GM23338 (cell line): ENCODE data around the gene STEEP1. TPM values are rescaled to one million over a fixed set of nuclear protein-coding genes. Genes with fewer than 3 reads are reported as not detected.
A peak's percentile ranks its signal among the peaks of the same experiment; 100 is the strongest.

Source experiments
- ATAC-seq: fragments of 200-7000 bp; cut with Tn5 transposase; 3 replicates; pipeline ENCODE4 v1.9.1; 2020
- DNase-seq: peaks from one replicate; pipeline ENCODE4 v3.0.0-alpha.2; 2015; ENCODE audit warnings: low spot score
- H2AFZ ChIP-seq: fragments of 200-600 bp; sonication (generic); 2 replicates; pipeline ENCODE4 v1.8.0; 2016; ENCODE audit warnings: antibody characterized with exemption, mild to moderate bottlenecking, moderate library complexity
- H3F3A ChIP-seq: fragments of 200-600 bp; sonication (generic); replicated peaks from 2 replicates; pipeline ENCODE4 v1.8.0; 2017; ENCODE audit warnings: antibody characterized with exemption, mixed run types, low read depth
- H3K27ac ChIP-seq: fragments of 200-600 bp; sonication (generic); 2 replicates; pipeline ENCODE4 v1.6.1; 2016; ENCODE audit warnings: low read depth
- H3K27me3 ChIP-seq: fragments of 200-600 bp; sonication (generic); 2 replicates; pipeline ENCODE4 v1.8.0; 2016; ENCODE audit warnings: mild to moderate bottlenecking, mixed run types, moderate library complexity; ENCODE audit not compliant: insufficient read depth
- H3K36me3 ChIP-seq: fragments of 200-600 bp; sonication (generic); 2 replicates; pipeline ENCODE4 v1.8.0; 2016; ENCODE audit warnings: mild to moderate bottlenecking; ENCODE audit not compliant: insufficient read depth
- H3K4me1 ChIP-seq: fragments of 200-600 bp; sonication (generic); 2 replicates; pipeline ENCODE4 v1.8.0; 2016; ENCODE audit warnings: mild to moderate bottlenecking, moderate library complexity; ENCODE audit not compliant: insufficient read depth
- H3K4me2 ChIP-seq: fragments of 200-600 bp; sonication (generic); 2 replicates; pipeline ENCODE4 v1.7.1; 2017; ENCODE audit warnings: mixed run types
- H3K4me3 ChIP-seq: fragments of 200-600 bp; sonication (generic); 2 replicates; pipeline ENCODE4 v1.6.1; 2016; ENCODE audit warnings: mixed run types
- H3K79me2 ChIP-seq: fragments of 200-600 bp; sonication (generic); replicated peaks from 2 replicates; pipeline ENCODE4 v1.8.0; 2017; ENCODE audit warnings: mild to moderate bottlenecking; ENCODE audit not compliant: insufficient read depth
- H3K9me2 ChIP-seq: fragments of 200-600 bp; sonication (generic); 2 replicates; pipeline ENCODE4 v1.8.0; 2017; ENCODE audit not compliant: insufficient read depth
- H4K20me1 ChIP-seq: fragments of 200-600 bp; sonication (generic); replicated peaks from 2 replicates; pipeline ENCODE4 v1.8.0; 2017; ENCODE audit warnings: mild to moderate bottlenecking; ENCODE audit not compliant: insufficient read depth
- H3K27ac Mint-ChIP-seq: 2 replicates; pipeline ENCODE4 v1.8.0; 2020; ENCODE audit warnings: inconsistent platforms, mild to moderate bottlenecking, moderate library complexity, mixed read lengths
- H3K27me3 Mint-ChIP-seq: 3 replicates; pipeline ENCODE4 v1.8.0; 2022; ENCODE audit warnings: low read depth, mild to moderate bottlenecking, moderate library complexity, mixed read lengths, inconsistent platforms; ENCODE audit not compliant: insufficient read depth, poor library complexity
- H3K36me3 Mint-ChIP-seq: 3 replicates; pipeline ENCODE4 v1.8.0; 2021; ENCODE audit warnings: low read depth, mild to moderate bottlenecking, inconsistent platforms, moderate library complexity, mixed read lengths
- H3K4me1 Mint-ChIP-seq: 3 replicates; pipeline ENCODE4 v1.8.0; 2020; ENCODE audit warnings: mild to moderate bottlenecking, inconsistent platforms, mixed read lengths
- H3K4me3 Mint-ChIP-seq: 3 replicates; pipeline ENCODE4 v1.8.0; 2021; ENCODE audit warnings: moderate library complexity, mild to moderate bottlenecking, inconsistent platforms, mixed read lengths
- H3K9me3 Mint-ChIP-seq: 3 replicates; pipeline ENCODE4 v1.8.0; 2020; ENCODE audit warnings: moderate library complexity, mild to moderate bottlenecking, inconsistent platforms, mixed read lengths
- CREB1 ChIP-seq: fragments of 250-450 bp; sonication (Bioruptor Pico); IDR thresholded peaks from 2 replicates; pipeline ENCODE4 v1.5.0; 2020; ENCODE audit warnings: low read depth, mild to moderate bottlenecking, moderate library complexity
- EZH2 ChIP-seq: fragments of 200-600 bp; sonication (generic); IDR thresholded peaks from one replicate; pipeline ENCODE4 v1.8.0; 2017; ENCODE audit warnings: antibody characterized with exemption, mild to moderate bottlenecking, low read depth; ENCODE audit not compliant: unreplicated experiment
- EZH2phosphoT487 ChIP-seq: fragments of 200-600 bp; sonication (generic); IDR thresholded peaks from one replicate; pipeline ENCODE4 v1.8.1; 2018; ENCODE audit warnings: antibody characterized with exemption; ENCODE audit not compliant: unreplicated experiment
- JUNB ChIP-seq: IDR thresholded peaks from one replicate; pipeline ENCODE4 v1.6.1; 2016; ENCODE audit warnings: antibody characterized with exemption; ENCODE audit not compliant: unreplicated experiment
- NANOG ChIP-seq: IDR thresholded peaks from 2 replicates; pipeline ENCODE4 v1.6.1; 2016; ENCODE audit warnings: antibody characterized with exemption, borderline replicate concordance
- POLR2AphosphoS5 ChIP-seq: IDR thresholded peaks from 2 replicates; pipeline ENCODE4 v1.6.1; 2016; ENCODE audit warnings: antibody characterized with exemption, low read depth
- STAT1 ChIP-seq: IDR thresholded peaks from one replicate; pipeline ENCODE4 v1.6.1; 2016; ENCODE audit warnings: antibody characterized with exemption; ENCODE audit not compliant: unreplicated experiment
- ZNF114 ChIP-seq: fragments of 250-450 bp; sonication (Bioruptor Pico); IDR thresholded peaks from 2 replicates; pipeline ENCODE4 v1.5.0; 2020; ENCODE audit warnings: mild to moderate bottlenecking, moderate library complexity
- ZNF331 ChIP-seq: fragments of 250-450 bp; sonication (Bioruptor Pico); IDR thresholded peaks from 2 replicates; pipeline ENCODE4 v1.5.0; 2020; ENCODE audit warnings: low read depth, mild to moderate bottlenecking, moderate library complexity
- polyA plus RNA-seq: library from polyadenylated mRNA; unstranded; fragments of >200 nt; fragmentation: Nextera tagmentation; extraction: Ambion mirVana; gene quantifications from 2 replicates; pipeline ENCODE4 v1.2.1, GENCODE V29; 2016
- total RNA-seq: library from RNA; depleted of rRNA; stranded (reverse); fragments of >200 nt; shearing (Covaris generic); gene quantifications from 2 replicates; pipeline ENCODE4 v1.2.3, GENCODE V29; 2014
- TF ChIP-seq, protein P1 (sequence below), 2 experiments: fragments of 200-600 bp in 1 of 2; sonication (generic) in 1 of 2; conservative IDR thresholded peaks; 2 replicates each; pipeline versions ENCODE4 v1.5.1 to v1.6.1; 2016 to 2017; ENCODE audit warnings: antibody characterized with exemption in 2 of 2, low read depth in 2 of 2, mild to moderate bottlenecking in 2 of 2, moderate library complexity in 1 of 2
- TF ChIP-seq, protein P2 (sequence below): IDR thresholded peaks from one replicate; pipeline ENCODE4 v1.6.1; 2018; ENCODE audit warnings: antibody characterized with exemption; ENCODE audit not compliant: unreplicated experiment
- TF ChIP-seq, protein P3 (sequence below): fragments of 250-450 bp; sonication (Bioruptor Pico); IDR thresholded peaks from 2 replicates; pipeline ENCODE4 v1.5.0; 2020; ENCODE audit warnings: mild to moderate bottlenecking, moderate library complexity
- TF ChIP-seq, protein P4 (sequence below): IDR thresholded peaks from 2 replicates; pipeline ENCODE4 v1.6.1; 2016; ENCODE audit warnings: antibody characterized with exemption

STEEP1 gene
- total and polyA plus RNA-seq, 2 experiments from 2014 or later: 16.6 to 42.3 TPM

DNA sequence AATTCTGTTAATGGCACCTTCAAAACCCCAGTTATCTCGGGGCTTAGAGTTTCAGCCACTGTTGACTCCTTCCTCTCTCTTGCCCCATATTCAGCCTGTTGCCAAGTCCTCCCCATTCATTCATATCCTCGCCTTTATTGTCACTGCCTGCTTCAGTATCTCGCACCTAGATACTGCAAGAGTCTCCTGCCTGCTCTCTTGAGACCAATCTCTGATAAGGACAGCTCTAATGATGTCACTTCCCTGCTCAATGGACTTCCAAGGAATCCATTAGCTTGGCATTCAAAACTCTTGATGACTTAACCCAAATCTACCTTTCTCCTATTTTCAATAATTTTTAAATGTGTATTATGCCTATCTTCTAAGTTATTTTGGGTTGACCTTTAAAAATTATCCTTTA, 8.0 kb upstream of the STEEP1 start:
- no peaks in the 10 kb centered on the region for H3K27me3 ChIP-seq
- H3K36me3 ChIP-seq: no peaks in the 10 kb centered on the region; the same call in 1 of the 2 replicates
- TF ChIP-seq ZNF331 (CRISPR knock-in tag) (no peak), EZH2phosphoT487 (no peak), EZH2 (no peak), NANOG (no peak), JUNB (no peak), CREB1 (CRISPR knock-in tag) (no peak), POLR2AphosphoS5 (no peak), ZNF114 (CRISPR knock-in tag) (no peak), STAT1 (no peak)
- TF ChIP-seq, protein P1, sequence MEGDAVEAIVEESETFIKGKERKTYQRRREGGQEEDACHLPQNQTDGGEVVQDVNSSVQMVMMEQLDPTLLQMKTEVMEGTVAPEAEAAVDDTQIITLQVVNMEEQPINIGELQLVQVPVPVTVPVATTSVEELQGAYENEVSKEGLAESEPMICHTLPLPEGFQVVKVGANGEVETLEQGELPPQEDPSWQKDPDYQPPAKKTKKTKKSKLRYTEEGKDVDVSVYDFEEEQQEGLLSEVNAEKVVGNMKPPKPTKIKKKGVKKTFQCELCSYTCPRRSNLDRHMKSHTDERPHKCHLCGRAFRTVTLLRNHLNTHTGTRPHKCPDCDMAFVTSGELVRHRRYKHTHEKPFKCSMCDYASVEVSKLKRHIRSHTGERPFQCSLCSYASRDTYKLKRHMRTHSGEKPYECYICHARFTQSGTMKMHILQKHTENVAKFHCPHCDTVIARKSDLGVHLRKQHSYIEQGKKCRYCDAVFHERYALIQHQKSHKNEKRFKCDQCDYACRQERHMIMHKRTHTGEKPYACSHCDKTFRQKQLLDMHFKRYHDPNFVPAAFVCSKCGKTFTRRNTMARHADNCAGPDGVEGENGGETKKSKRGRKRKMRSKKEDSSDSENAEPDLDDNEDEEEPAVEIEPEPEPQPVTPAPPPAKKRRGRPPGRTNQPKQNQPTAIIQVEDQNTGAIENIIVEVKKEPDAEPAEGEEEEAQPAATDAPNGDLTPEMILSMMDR (conservative IDR thresholded peaks at IDR 0.05; ENCODE audit: low read depth in 2 of 2): no peak
- TF ChIP-seq, protein P2, sequence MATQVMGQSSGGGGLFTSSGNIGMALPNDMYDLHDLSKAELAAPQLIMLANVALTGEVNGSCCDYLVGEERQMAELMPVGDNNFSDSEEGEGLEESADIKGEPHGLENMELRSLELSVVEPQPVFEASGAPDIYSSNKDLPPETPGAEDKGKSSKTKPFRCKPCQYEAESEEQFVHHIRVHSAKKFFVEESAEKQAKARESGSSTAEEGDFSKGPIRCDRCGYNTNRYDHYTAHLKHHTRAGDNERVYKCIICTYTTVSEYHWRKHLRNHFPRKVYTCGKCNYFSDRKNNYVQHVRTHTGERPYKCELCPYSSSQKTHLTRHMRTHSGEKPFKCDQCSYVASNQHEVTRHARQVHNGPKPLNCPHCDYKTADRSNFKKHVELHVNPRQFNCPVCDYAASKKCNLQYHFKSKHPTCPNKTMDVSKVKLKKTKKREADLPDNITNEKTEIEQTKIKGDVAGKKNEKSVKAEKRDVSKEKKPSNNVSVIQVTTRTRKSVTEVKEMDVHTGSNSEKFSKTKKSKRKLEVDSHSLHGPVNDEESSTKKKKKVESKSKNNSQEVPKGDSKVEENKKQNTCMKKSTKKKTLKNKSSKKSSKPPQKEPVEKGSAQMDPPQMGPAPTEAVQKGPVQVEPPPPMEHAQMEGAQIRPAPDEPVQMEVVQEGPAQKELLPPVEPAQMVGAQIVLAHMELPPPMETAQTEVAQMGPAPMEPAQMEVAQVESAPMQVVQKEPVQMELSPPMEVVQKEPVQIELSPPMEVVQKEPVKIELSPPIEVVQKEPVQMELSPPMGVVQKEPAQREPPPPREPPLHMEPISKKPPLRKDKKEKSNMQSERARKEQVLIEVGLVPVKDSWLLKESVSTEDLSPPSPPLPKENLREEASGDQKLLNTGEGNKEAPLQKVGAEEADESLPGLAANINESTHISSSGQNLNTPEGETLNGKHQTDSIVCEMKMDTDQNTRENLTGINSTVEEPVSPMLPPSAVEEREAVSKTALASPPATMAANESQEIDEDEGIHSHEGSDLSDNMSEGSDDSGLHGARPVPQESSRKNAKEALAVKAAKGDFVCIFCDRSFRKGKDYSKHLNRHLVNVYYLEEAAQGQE: no peak
- TF ChIP-seq, protein P3, sequence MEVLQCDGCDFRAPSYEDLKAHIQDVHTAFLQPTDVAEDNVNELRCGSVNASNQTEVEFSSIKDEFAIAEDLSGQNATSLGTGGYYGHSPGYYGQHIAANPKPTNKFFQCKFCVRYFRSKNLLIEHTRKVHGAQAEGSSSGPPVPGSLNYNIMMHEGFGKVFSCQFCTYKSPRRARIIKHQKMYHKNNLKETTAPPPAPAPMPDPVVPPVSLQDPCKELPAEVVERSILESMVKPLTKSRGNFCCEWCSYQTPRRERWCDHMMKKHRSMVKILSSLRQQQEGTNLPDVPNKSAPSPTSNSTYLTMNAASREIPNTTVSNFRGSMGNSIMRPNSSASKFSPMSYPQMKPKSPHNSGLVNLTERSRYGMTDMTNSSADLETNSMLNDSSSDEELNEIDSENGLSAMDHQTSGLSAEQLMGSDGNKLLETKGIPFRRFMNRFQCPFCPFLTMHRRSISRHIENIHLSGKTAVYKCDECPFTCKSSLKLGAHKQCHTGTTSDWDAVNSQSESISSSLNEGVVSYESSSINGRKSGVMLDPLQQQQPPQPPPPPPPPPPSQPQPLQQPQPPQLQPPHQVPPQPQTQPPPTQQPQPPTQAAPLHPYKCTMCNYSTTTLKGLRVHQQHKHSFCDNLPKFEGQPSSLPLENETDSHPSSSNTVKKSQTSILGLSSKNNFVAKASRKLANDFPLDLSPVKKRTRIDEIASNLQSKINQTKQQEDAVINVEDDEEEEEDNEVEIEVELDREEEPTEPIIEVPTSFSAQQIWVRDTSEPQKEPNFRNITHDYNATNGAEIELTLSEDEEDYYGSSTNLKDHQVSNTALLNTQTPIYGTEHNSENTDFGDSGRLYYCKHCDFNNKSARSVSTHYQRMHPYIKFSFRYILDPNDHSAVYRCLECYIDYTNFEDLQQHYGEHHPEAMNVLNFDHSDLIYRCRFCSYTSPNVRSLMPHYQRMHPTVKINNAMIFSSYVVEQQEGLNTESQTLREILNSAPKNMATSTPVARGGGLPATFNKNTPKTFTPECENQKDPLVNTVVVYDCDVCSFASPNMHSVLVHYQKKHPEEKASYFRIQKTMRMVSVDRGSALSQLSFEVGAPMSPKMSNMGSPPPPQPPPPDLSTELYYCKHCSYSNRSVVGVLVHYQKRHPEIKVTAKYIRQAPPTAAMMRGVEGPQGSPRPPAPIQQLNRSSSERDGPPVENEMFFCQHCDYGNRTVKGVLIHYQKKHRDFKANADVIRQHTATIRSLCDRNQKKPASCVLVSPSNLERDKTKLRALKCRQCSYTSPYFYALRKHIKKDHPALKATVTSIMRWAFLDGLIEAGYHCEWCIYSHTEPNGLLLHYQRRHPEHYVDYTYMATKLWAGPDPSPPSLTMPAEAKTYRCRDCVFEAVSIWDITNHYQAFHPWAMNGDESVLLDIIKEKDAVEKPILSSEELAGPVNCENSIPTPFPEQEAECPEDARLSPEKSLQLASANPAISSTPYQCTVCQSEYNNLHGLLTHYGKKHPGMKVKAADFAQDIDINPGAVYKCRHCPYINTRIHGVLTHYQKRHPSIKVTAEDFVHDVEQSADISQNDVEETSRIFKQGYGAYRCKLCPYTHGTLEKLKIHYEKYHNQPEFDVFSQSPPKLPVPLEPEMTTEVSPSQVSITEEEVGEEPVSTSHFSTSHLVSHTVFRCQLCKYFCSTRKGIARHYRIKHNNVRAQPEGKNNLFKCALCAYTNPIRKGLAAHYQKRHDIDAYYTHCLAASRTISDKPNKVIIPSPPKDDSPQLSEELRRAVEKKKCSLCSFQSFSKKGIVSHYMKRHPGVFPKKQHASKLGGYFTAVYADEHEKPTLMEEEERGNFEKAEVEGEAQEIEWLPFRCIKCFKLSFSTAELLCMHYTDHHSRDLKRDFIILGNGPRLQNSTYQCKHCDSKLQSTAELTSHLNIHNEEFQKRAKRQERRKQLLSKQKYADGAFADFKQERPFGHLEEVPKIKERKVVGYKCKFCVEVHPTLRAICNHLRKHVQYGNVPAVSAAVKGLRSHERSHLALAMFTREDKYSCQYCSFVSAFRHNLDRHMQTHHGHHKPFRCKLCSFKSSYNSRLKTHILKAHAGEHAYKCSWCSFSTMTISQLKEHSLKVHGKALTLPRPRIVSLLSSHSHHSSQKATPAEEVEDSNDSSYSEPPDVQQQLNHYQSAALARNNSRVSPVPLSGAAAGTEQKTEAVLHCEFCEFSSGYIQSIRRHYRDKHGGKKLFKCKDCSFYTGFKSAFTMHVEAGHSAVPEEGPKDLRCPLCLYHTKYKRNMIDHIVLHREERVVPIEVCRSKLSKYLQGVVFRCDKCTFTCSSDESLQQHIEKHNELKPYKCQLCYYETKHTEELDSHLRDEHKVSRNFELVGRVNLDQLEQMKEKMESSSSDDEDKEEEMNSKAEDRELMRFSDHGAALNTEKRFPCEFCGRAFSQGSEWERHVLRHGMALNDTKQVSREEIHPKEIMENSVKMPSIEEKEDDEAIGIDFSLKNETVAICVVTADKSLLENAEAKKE (CRISPR knock-in tag): no peak
- TF ChIP-seq, protein P4, sequence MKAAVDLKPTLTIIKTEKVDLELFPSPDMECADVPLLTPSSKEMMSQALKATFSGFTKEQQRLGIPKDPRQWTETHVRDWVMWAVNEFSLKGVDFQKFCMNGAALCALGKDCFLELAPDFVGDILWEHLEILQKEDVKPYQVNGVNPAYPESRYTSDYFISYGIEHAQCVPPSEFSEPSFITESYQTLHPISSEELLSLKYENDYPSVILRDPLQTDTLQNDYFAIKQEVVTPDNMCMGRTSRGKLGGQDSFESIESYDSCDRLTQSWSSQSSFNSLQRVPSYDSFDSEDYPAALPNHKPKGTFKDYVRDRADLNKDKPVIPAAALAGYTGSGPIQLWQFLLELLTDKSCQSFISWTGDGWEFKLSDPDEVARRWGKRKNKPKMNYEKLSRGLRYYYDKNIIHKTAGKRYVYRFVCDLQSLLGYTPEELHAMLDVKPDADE: no peak
- 0 out of 2 replicates have a peak overlapping the region, but pooled peaks have one; percentile 47 for H2AFZ ChIP-seq
- 0 out of 2 replicates have a peak, but pooled peaks cover 8% of the 10 kb centered on the region for H3K79me2 ChIP-seq
- H3K4me1 ChIP-seq: no peaks in the 10 kb centered on the region
- H3K9me3 Mint-ChIP-seq: no peaks in the 10 kb centered on the region; the same call in 2 of the 3 replicates
- peaks cover 8% of the 10 kb centered on the region; the same call in 2 of the 3 replicates for H3K4me1 Mint-ChIP-seq
- no peak overlapping the region for H3K27ac ChIP-seq
- ATAC-seq (no peak), DNase-seq (no peak)
- no peak overlapping the region for H3K27ac Mint-ChIP-seq
- H4K20me1 ChIP-seq: no peaks in the 10 kb centered on the region
- H3F3A ChIP-seq: no peaks in the 10 kb centered on the region
- H3K4me2 ChIP-seq: peak overlapping the region; percentile 75
- H3K36me3 Mint-ChIP-seq: peaks cover 4% of the 10 kb centered on the region; the same call in 1 of the 3 replicates
- peak overlapping the region; percentile 85 for H3K4me3 Mint-ChIP-seq
- peaks cover 2% of the 10 kb centered on the region for H3K27me3 Mint-ChIP-seq
- no peaks in the 10 kb centered on the region for H3K9me2 ChIP-seq
- H3K4me3 ChIP-seq: peak overlapping the region; percentile 76
